Ammon's horn (tissue), 1 donor: ENCODE measurements around the gene EXOC7.
"Not testable (repeated sequence)": the region's sequence is repeated elsewhere in the genome, so short reads cannot be mapped to it uniquely, and the experiment has no call there.

Experiments
- DNase-seq: peaks from one replicate; pipeline ENCODE4 v3.0.0-alpha.2; 2016; ENCODE audit warnings: low spot score

The EXOC7 gene

GRCh38 chr17:76075364-76076145, 28.0 kb downstream of the EXOC7 start:
- DNase-seq = no peak

GRCh38 chr17:76074390-76075363, 28.9 kb downstream of the EXOC7 start, which contains the start of gene GALR2:
Gene GALR2, plus strand, starts transcription at chr17:76074781. Its CDS starts 103 bp downstream, at chr17:76074884.
- DNase-seq = no peak

- DNase-seq = peak; percentile 97
These were observed 31.3 kb downstream of the EXOC7 start, which contains the start of gene SRP68 for GRCh38 chr17:76072148-76072858. Gene SRP68, minus strand, starts transcription at chr17:76072517. Its CDS starts 26 bp downstream, at chr17:76072491.

- DNase-seq = no peak
These were observed 31.9 kb downstream of the EXOC7 start for GRCh38 chr17:76071531-76072147.

- no peak for DNase-seq
These were observed 37.8 kb downstream of the EXOC7 start for GRCh38 chr17:76065775-76066174.

GRCh38 chr17:76063875-76064546, 39.6 kb downstream of the EXOC7 start:
- DNase-seq = peak; percentile 39

- DNase-seq = not testable (repeated sequence)
These were observed 45.3 kb downstream of the EXOC7 start for GRCh38 chr17:76058264-76058663.

GRCh38 chr17:76056882-76057281, 46.7 kb downstream of the EXOC7 start:
- no peak for DNase-seq

GRCh38 chr17:76054112-76054476, 49.5 kb downstream of the EXOC7 start:
- DNase-seq = no peak

- DNase-seq = no peak
These were observed 50.1 kb downstream of the EXOC7 start for GRCh38 chr17:76053246-76054111.

- no peak for DNase-seq
These were observed 52.0 kb downstream of the EXOC7 start for GRCh38 chr17:76051561-76051960.

GRCh38 chr17:76050538-76051467, 52.8 kb downstream of the EXOC7 start:
- DNase-seq = no peak

GRCh38 chr17:76049836-76050537, 53.6 kb downstream of the EXOC7 start:
- DNase-seq = no peak

GRCh38 chr17:76049239-76049638, 54.3 kb downstream of the EXOC7 start:
- no peak for DNase-seq

- no peak for DNase-seq
These were observed 54.9 kb downstream of the EXOC7 start for GRCh38 chr17:76048711-76049110.

GRCh38 chr17:76048025-76048605, 55.5 kb downstream of the EXOC7 start:
- no peak for DNase-seq

- DNase-seq = no peak
These were observed 57.5 kb downstream of the EXOC7 start for GRCh38 chr17:76046064-76046463.

- DNase-seq = not testable (repeated sequence)
These were observed 59.0 kb downstream of the EXOC7 start for GRCh38 chr17:76044475-76045007.
